ENCODE data around the gene PLXNC1.

PLXNC1 gene

DNA sequence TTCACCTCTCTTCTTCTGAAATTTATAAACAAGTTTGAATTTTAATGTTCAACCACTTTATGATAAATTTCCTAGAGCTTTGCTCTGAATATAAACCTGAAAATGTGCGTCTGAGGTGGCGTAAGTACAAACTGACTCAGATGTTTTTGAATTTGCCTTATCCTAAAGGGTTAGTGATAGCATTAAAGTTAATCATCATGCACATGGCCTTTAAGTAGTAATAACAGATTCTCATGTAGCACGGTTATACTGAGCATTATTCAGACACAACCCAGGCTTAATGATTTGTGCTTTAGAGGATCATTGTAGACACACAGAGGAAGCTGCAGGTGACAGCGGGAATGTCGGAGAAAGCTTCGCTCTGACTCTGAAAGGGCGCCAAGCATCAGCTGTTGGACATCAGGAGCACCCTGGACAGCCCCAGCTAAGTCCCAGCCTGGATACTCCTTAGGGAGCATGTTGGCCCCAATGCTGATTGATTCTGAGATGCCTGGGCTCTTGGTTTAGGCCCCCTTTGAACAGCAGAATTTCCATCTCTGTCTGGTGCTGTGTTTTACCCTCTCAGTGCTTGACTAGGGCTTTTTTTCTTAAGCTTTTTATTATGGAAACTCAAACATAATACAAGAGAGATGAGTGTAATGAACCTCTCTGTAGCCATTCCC, 91.1 kb downstream of the PLXNC1 start:
- no peak for DNase-seq (ENCODE audit: low read depth in 2 of 2)

DNA sequence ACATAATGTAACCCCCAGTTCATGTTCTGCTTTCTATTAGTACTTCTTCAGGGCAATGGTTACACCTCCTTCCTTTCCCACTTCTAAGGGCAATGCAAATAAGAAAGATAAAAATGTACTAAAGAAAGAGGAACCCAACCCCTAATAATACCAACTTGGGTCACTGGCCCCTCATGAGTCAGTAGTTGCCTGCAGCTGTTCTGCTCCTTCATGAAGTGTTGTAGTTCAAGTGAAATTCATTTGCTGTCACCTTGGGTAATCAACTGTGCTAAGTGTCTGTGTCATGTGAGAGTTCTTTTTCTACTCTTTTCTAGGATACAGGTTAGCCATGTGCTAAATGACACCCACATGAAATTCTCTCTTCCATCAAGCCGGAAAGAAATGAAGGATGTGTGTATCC, 91.8 kb downstream of the PLXNC1 start:
- no peak for DNase-seq (ENCODE audit: low read depth in 2 of 2)

DNA sequence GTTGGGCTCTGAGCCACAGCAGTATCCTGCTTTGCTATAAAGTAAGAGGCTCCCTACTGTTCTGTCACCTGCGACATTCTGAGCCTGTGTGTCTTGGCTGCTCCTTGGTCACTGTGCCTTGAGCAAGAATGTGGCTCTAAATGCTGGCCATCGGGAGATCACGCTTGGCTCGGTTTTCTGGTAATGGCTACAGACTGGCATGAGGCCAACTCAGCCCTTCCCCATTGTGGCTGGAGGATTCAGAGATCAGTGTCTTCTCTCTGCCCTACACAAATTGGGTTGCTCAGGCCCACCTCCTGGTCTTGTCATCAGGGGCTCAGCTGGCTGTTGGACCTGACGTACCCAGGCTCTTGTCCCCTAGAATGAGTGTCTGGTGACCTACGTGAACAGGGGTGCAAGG, 94.5 kb downstream of the PLXNC1 start:
- no peak for DNase-seq (ENCODE audit: low read depth in 2 of 2)

DNA sequence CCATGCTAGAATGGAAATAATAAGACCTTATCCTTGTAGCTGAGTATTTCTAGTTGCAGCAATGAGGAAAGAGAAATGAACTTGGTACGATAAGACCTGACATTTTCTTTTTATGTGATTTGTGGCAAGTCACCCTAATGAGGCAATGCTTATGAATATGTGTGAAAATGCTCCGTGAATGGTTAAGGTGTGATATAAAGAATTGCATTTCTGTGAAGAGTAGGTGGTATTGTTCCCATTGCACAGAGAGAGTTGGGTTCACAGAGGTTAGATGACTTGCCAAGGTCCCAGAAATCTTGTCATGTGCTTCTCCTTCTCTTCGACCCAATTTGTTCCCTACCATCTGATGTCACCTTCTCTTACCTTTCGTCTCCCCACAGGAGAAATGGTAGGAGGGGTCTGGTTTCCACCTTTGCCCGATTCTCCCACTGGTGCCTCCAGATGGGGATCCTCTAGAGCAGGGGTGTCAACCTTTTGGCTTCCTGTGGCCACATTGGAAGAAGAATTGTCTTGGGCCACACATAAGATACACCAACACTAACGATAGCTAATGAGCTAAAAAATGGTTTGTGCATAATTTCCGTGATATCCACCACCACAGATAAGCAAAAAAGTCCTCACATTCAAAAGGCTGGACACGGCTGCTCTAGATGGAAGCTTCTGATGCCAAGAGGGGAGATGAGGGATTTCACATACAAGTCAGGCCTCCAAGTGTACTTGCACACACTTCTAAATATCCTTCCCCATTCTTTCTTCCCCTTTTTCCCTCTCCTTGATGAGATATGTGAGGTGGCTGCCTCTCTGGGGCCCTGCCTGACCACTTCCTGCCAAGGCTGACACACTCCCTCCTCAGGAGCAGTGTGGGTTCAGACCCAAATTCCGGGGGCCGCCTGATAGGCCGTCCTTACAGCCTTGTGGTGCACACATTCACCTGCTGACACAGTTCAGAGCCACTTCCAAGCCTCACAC, 96.1 kb downstream of the PLXNC1 start:
- DNase-seq (ENCODE audit: low read depth in 2 of 2), result no peak

DNA sequence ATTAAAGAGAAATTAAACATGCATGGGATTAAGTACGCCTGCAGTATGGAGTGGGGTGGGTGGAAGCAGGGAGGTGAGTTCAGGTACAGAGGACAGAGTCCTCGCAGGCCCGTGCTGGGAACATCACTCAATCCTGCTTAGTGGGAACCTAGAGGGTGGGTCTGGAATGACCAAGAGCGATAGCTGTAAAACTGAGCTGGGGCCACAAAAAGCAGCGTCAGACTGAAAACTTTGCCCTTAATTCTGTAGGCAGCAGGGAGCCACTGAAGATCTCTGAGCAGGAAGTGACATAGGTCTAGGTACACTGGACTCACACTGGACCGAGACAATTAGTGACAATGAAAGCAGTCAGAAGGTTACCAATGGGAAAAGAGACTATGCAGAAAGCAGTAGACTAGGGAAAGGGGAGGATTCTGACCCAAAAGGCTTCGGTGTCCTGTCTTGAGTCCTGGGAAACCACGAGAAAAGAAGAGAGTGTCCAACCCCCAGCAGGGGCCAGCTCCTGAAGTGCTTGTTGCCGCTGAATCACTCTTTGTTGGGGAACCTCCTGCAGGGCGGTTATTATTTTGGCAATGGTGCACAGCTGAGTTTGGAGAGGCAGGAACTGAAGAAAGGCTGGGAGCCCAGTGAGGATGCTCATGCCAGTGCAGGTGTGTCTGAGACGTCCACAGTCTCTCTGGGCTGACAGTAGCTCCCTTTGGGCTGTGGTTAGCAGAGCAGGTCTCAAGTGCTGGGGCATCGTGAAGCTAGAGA, 97.4 kb downstream of the PLXNC1 start:
- DNase-seq (ENCODE audit: low read depth in 2 of 2), result no peak

DNA sequence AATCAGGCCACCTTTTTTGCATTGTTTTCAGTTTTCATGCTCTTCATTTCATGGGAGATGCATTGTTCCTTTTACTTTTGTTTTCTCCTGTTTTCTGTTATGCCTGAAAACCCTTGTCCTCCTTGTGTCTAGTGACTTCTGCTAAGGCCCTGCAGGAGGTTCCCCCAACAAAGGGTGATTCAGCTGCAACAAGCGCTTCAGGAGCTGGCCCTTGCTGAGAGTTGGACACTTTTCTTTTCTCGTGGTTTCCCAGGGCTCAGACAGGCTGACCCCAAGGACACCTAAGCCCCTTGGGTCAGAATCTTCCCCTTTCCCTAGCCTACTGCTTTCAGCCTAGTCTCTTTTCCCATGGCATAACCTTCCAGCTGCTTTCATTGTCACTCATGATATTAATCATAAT, 98.9 kb downstream of the PLXNC1 start:
- no peak for DNase-seq (ENCODE audit: low read depth in 2 of 2)

DNA sequence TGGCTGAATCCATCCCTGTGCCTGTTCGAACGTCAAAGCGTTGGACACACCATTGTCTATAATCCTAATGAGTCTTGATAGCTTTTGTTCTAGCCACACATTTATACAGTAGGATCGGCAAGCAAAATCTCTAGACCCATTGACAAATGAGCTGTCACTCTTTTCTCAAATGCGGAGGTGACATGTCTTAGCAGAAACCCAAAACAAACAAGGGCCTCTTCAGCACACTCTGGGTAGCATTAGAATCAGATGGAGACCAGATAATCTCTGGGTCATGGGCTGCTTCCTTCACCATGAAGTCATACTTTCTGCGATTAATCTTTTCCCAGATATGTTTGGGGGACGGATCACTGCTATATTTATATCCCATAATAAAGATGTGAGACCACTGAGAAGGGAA, 100.2 kb downstream of the PLXNC1 start:
- no peak for DNase-seq (ENCODE audit: low read depth in 2 of 2)

DNA sequence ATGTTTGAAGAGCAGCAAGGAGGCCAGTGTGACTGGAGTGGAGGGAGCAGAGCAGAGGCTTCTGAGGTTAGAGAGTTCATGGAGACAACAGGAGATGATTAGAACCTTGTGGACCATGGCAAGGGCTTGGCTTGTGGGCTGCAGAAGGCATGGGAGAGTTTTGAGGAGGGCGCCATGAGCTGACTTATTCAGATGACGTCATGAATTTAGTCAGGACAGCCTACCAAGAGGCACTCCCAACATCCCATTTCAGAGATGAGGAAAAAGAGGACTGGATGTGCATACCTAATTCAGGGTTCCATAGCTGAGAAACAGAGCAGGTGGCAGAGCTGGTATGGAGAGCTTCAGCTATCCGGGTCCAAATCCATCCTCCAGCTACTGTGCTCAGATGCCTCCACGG, 101.8 kb downstream of the PLXNC1 start:
- no peak for DNase-seq (ENCODE audit: low read depth in 2 of 2)

DNA sequence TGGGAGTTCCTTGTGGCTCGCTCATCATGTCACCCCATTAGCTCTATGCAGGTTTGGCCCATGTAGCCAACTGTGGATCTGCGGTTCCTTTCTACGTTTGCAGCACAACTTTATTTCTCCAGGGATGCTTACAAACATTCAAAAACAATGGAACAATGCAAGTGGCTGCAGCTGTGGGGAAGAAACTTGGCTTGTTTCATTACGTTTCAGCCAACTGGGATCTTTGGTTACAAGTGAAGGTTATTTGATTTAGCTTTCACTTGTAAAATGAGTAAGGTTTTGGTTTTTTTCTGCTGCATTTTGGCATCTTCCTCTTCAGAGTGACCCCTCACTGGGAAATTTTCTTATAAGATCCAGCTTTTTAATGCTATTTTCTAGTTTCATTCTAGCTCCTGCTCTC, 105.9 kb downstream of the PLXNC1 start:
- DNase-seq (ENCODE audit: low read depth in 2 of 2), result no peak

DNA sequence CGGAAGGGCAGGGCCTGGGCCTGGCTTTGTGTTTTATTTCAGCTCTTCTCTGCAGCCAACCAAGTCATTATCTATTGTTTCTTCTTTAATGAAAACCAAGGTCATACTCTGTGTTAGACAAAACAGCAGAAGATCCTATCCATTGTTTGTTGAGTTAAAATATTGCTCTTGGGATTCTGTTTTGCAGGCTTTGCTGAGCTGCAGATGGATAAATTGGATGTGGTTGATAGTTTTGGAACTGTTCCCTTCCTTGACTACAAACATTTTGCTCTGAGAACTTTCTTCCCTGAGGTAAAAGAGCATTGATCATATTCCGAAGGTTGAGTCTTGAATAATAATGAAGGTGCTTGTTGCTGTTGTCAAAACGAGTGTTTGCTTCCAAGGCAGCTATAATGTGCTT, 106.6 kb downstream of the PLXNC1 start:
- DNase-seq (ENCODE audit: low read depth in 2 of 2), result no peak

DNA sequence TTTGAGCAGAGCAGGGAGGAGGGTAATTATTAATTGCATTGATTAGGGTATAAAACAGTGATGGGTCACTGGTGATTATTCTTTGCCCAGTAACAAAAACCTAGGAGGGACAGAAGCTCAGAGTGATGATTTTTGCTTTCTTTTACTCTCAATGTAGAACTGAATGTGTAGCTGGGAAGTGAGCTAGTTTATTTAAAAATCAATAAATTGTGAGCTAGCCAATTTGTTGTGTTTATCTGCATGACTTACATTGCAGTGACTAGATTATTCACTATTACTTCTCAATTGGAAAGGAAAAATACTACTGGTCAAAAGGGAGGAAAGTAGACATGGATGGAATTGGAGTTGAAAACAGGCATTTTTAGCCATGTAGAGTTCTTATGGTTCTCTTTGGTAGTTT, 107.1 kb downstream of the PLXNC1 start:
- no peak for DNase-seq (ENCODE audit: low read depth in 2 of 2)

DNA sequence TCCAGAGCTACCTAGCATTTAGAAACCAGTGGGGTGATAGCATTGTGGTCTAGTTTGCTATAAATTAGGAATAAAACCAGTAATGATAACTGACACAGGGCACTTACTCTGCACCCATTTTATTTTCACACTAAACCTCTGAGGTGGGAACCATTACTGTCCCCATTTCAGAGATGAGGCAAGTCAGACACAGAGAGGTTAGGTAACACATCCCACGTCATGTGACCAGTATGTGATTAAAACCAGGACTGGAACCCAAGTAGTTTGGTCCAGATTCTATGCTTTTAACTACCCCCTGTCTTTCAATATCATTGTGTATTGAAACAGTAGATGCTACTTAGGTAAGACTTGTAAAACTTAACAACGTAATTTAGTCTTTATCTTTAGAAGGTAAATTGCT, 110.2 kb downstream of the PLXNC1 start:
- DNase-seq (ENCODE audit: low read depth in 2 of 2), result no peak

DNA sequence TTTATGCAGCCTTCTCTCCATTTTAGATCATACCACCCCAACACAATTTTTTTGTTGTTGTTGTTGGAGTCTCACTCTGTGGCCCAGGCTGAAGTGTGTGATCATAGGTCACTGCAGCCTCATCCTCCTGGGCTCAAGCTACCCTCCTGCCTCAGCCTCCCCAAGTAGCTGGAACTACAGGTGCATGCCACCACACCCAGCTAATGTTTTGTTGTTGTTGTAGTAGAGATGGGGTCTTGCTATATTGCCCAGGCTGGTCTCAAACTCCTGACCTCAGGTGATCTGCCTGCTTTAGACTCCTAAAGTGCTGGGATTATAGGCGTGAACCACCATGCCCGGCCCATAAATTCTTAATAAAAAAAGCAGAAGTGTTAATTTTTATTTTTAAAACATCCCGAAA, 111.6 kb downstream of the PLXNC1 start:
- DNase-seq (ENCODE audit: low read depth in 2 of 2), result no peak

DNA sequence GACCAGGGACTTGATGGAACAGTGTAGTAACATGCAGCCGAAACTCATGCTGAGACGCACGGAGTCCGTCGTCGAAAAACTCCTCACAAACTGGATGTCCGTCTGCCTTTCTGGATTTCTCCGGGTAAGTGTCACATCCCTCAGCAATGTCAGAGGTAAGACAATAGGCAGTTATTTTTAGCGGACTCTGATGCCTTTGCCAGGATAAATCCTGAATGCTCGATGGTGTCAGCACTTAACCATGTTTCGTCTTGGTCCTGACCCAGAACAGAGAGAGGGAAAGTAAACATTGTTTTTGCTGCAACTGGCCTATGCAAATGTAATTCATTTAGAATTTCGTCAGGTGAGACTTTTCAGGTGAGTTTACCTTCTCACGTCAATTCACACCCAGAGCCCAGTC, 112.3 kb downstream of the PLXNC1 start:
- no peak for DNase-seq (ENCODE audit: low read depth in 2 of 2)

DNA sequence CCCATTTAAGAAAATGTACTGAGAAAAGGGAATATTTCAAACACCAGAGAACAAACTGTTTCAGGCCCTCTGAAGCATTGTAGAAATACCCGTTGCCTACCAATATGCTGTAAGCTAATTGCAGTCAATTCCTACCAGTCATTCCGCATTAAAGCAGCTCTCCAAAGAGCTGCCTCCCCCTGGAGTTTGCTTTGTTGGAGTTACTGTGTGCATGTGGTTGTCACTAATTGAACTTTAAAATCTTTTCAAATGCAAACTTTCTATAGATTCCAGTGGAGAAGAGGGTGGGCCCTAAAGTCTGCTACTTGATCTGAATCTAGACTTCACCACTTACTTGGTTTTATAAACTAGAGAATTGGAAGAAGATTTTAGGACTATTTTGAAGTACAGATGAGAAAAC, 112.7 kb downstream of the PLXNC1 start:
- no peak for DNase-seq (ENCODE audit: low read depth in 2 of 2)

DNA sequence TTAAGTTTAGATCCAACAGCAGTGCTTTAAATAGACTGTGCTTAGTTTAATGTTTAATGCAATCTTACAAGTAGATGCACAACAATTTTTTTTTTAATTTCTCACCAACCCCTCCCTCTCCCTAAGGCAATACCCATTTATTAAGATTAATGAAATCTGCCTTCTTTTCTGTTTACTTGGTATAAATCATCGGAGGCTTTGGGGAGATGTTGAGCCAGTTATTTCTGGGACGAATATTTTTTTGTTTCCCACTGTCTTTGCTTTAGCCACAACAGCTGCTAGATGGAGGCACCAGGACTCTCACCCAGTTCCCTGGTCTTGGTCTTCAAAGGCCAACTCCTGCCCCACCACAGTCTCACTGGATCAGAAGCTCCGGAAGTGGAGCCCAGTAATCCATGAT, 113.4 kb downstream of the PLXNC1 start:
- no peak for DNase-seq (ENCODE audit: low read depth in 2 of 2)

DNA sequence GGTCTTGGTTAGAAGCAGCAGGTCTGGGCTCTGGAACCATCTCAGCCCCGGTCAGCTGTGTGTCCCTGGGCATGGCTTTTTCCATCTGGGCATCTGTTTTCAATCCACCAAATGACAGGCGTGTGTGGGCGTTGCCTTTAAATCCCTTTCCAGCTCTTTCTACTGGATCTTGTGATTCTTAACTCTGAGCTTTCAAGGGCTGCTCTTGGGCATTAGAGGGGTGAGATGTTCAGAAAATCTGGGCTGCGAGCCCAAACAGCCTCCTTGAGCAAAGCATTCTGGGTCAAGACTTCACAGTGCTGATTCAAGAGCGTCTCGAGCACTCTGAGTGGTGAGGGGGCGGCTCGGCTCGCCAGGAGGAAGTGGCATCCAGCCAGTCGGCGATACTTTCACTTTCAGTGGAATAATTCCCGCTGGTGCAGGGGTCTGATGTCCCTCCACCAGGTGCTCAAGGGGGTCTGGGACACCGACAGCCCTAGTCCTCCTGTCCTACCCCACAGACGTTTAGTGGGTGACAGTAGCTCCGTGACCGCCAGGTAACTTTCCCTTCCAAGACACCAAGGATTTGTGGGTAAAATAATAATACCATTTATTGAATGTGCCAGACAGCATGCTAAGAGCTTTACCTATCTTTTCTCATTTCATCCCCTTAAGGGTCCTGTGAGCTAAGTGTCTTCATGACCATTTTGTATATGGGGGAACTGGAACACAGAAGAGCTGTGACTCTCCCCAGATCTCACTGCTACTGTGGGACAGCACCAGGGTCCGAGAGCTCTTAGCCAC, 114.0 kb downstream of the PLXNC1 start:
- DNase-seq (ENCODE audit: low read depth in 2 of 2), result peak; percentile 78 to 80

DNA sequence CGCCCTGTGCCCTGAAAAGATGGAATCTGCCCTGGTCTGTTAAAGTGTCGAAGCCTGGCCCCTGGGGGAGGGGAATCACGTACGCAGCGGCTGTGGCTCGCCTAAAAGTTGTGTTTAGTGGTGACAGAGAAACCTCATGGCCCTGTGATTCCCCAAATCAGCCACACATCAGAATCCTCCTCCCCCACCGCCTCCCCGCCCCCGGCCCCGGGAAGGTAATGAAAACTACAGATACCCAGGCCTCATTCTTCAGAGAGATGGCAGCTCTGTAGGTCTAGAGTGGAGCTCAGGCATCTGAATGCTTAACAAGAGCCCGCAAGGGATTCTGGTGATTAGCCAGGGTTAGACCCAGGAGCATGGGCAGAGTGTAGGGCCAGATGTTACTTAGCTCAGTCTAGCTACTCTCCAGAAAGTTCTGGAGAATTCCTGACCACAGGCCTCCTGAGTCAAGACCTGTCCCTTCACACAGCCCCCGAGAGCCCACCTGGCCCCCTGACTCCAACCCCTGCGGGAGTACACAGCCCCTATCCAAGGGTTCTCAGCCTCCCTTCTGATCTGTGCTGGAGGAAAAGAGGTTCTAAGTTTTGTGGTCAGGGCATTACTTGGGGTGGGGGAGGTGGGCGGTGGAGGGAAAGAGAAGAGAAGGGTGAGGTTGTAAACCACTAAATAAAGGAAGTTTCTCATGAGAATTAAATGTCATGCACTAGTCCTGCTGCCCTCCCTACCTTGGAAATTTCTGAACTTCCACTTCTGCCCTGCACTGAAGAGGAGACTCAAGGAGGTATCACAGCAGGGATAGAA, 114.8 kb downstream of the PLXNC1 start:
- no peak for DNase-seq (ENCODE audit: low read depth in 2 of 2)

DNA sequence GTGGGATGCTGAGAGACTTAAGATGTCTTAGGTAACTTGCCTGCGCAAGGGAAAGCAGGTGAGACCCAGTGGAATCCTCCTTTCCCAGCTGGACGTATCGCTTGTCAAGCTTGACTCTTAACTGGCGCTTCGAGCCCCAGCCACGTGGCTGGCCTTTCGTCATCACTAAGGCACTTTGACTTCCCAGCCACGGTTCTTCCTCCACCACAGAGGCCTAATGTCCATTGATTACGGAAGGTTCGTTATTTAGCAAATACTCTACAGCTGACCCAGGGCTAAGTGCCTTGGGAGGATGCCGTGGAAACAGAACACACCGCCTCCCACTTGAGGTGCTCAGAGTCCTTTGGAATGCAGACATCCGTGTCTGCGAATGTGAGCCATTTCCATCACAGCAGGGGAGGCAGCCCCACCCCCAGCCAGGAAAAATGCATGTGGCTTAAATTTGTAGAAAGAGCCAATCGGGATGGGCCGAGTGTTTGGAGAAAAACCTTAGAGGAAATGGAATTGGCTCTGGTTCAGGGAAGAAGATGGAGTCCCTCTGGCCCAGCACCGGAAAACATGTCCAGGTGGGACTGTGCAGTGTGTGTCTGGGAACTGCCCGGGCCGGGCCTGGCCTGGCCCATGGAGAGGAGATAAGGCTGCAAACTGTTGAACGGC, 115.7 kb downstream of the PLXNC1 start:
- peak; percentile 60 to 71 for DNase-seq (ENCODE audit: low read depth in 2 of 2)

DNA sequence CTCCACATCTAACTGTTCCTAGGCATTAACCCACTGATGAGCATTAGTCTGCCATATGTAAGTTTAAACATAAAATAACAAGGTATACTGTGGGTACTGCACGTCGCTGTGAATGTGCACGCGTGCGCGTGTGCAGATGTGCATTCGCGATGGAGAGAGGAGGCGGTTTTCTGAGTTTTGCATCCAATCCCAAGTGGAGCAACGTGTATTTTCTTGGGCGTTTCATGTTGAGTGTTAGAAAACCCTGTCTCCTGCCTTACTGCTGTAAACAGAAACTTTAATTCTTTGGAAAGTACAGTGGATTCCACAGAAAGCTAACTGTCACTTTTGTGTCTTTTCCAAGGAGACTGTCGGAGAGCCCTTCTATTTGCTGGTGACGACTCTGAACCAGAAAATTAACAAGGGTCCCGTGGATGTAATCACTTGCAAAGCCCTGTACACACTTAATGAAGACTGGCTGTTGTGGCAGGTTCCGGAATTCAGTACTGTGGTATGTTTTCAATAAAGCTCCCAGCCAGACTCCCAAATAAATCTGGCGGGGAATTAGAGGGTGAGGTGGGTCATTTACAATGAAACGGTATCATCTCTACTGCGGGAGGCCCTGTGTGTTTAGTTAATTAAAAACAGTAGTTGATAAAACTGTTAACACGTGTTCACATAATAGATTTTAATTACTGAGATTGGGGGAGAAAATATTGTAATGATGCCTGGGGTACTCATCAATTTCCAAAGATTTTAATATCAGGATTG, 116.5 kb downstream of the PLXNC1 start:
- no peak for DNase-seq (ENCODE audit: low read depth in 2 of 2)

Data from fibroblast of skin of left quadriceps (primary cell).